ENCODE data around the gene CDH23.

The CDH23 gene

GRCh38 chr10:71569775-71570588, 173.3 kb downstream of the CDH23 start:
- DNase-seq = no peak

DNA sequence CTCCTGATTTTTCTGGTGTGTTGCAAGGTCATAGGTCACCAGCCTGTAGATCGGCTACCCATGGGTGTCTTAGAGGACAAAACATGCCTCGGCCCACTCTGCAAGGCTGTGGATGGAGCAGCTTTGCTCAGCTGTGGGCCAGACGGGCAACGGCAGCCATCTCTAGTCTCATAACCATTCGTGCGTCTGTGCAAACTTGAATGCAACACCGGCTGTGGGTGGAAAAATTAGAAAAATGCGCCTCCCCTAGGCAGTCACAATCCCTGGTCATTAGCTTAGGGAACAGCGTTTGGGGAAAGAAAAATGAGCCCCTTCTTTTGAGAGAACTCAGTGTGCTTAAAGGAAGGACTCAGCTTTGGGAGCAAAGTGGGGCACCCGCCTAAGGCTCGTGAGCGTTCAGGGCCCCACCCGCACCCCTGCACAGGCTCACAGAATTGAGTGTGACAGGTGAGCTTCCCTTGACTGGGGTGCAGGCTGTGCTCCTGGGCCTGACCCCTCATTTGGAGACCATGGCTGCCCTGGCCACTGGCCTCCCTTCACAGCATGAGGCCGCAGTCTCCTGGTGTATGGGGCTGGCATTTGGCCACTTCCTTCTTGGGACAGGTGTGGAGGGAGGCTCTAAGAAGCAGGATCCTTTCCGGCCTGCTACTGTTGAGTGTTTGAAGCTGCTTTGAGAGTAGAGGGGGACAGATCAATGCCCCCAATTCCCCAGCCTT, 174.9 kb downstream of the CDH23 start:
- no peak for DNase-seq

- DNase-seq = no peak
These were observed 176.2 kb downstream of the CDH23 start for GRCh38 chr10:71572962-71573361.

- no peak for DNase-seq
These were observed 177.1 kb downstream of the CDH23 start for GRCh38 chr10:71573562-71574518.

DNA sequence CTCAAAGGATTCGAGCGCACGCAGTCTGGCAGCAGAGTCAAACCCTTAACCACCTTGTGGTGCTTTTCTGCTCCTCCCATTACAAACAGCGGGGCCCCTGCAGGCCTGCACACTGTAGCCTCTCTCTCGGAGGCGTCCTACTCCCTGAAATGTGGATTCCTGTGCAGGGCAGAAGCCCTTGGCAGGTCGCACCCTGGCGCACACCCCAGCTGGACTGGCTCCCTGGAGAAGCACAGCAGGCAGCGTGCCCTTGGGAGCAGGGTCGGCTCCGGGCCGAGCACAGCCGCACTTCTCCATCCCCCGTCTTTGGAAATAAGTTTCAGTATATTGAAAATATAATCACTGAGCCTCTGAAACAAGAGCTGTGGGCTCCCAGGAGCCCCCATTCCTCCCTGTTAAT, 178.7 kb downstream of the CDH23 start:
- no peak for DNase-seq

DNA sequence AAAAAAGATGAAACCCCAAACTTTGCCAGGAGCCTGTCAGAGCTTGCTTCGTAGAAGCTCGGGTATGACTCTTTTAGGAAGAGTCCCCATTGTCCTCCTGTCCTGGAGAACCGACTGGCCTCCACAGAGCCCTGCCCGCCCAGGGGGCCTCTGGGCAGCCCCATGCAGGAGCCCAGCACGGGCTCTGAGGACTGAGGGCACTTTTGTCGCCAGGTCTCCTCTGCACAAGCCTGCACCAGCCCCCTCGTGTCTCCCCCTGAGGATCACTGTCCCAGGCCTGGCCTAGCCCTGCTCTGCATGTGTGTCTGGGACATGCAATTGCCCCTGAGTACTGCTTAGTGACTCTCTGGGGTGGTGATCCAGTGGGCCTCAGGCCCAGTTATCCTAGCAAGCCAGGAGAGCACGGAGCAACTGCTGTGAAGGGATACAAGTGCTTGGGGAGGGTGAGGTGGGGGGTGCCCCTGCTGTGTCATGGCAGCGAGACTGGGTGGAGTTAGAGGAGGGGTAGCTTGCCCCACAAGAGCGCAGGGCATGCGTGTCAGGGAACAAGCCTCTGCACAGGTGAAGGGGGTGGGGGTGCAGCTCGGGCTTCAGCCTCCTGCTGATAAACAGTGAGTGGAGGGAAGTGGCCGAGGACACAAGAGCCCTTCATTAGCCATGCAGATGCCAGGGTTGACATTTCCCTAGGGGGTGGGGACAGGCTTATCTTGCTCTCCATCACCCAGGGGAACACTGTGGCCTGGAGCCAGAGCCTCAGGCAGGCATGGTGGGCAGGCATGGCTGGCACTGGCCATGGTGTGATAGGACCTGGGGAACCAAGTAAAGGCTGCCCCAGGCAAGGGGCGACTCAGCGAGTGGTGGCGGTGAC, 179.4 kb downstream of the CDH23 start:
- no peak for DNase-seq

DNA sequence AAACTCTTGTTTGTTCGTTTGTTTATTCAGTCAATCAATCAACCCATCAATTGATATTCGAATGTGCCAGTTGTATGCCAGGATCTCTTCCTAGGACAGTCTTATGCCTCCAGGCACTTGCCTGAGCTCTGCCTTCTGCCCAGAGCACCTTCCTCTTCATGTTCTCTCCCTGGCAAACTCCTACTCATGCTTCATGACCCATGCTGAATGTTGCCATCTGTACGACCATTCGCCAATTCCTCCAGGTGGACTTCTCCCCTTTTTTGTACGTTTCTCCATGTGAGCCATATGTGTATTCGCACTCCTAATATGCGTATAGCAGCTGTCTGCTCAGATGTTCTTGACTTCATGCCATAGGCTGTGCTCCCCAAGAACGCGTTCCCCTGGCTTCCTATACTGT, 180.1 kb downstream of the CDH23 start:
- no peak for DNase-seq

DNA sequence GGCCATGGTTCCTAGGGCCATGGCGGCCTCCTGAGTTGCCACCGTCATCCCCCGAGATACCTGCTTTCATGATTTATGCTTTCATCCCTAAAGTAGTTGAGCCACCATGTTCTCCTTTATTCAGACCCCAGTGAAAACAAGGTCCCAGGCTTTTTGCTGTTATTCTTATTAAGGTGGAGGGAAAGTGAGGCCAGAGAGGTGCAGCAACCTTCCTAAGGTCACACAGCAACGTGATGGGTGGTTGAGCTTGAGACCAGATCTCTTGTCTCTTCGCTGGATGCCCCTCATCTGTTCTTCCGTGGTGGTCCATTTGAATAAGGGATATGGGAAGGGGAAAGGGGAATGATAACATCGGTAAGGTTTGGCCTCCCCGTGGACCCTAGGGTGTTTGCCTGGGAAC, 180.6 kb downstream of the CDH23 start:
- no peak for DNase-seq

DNA sequence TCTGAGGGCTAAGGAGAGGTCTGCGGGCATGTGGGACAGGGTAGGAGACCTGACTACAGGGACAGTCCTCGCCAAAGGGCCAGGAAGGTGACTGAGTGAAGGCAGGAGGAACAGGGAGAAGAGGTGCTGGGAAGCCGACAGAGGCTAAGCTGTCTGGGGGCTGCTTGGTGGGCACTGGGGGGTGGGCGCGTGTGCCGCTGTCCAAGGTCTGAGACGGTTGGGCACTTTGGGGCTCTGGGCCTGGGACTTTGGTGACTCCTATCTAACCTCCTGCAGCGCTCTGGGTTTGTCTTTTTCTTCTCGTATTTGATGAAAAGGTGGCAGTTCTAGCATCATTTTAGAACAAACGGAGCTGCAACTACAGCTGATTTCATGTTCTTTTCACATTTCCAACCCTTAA, 181.3 kb downstream of the CDH23 start:
- no peak for DNase-seq

DNA sequence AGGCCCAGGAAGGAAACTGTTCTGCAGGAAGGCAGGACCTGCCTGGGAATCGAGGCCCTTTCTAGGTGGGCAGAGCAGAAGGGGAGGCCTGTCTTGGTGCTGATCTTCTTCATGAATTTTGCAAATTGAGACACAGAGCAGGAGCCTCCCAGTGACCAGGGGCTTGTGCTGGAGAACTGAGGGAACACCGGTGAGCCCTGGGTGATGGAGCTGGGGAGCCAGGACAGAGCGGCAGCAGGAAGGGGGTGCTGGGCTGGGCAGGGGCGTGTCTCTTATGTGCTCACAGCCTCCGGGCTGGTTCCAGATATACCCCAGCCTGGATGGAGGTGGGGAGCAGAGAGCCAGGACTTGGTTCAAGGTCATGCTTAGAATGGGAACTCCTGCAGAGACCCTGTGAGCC, 182.9 kb downstream of the CDH23 start:
- DNase-seq = no peak

DNA sequence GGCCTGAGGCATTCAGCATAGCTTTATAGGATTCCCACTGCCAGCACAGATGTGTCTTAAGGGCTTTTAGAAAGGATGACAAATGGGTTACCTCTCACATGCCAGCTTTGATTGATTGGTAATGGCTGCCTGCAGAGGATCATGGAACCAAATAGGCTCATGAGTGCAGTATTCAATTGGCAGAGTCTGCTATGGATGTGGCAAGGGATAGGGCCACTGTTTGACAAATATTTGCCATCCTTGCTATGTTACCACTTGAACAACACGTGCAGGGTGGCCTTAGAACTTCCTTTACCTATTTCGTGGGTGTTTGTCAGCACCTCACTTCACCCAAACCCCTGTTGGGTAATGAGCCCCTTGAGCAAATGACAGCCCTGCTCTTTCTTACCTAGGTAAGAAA, 183.7 kb downstream of the CDH23 start:
- no peak for DNase-seq

DNA sequence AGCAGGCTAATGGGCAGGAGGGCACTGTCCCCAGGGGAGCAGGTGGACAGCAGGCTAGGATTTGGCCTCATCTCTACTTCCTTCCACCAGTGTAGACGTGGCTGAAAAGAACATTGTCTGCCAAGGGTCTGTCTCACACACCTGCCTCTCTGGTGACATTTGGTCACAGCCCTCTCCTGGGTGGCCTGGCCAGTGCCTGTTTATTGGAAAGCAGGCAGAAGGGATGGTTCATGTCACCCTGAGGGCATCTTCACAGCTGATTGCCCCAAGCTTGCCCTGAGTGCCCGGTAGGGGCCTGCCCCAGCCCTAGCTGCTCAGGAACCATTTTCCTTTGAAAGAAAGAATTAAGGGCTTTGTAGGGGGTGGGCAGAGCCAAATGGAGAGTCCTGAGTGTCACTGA, 184.2 kb downstream of the CDH23 start:
- DNase-seq = no peak

GRCh38 chr10:71581376-71581775, 184.7 kb downstream of the CDH23 start:
- no peak for DNase-seq

DNA sequence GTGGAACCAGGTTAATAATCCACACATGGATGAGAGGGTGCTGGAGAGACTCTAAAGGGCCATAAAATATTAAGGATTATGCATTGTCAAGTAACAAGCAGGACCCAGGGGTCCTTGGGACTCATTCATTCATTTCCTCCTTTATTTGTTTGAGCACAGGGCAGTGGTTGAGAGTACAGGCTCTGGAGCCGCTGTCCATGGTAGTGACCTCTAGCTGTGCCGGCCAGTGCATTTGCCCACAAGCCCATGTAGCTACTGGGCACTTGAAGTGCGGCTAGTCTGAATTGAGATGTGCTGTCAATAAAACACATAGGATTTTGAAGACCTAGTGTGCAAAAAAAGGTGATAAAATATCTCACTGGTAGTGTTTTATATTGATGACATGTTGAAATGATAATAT, 185.3 kb downstream of the CDH23 start:
- DNase-seq = no peak

DNA sequence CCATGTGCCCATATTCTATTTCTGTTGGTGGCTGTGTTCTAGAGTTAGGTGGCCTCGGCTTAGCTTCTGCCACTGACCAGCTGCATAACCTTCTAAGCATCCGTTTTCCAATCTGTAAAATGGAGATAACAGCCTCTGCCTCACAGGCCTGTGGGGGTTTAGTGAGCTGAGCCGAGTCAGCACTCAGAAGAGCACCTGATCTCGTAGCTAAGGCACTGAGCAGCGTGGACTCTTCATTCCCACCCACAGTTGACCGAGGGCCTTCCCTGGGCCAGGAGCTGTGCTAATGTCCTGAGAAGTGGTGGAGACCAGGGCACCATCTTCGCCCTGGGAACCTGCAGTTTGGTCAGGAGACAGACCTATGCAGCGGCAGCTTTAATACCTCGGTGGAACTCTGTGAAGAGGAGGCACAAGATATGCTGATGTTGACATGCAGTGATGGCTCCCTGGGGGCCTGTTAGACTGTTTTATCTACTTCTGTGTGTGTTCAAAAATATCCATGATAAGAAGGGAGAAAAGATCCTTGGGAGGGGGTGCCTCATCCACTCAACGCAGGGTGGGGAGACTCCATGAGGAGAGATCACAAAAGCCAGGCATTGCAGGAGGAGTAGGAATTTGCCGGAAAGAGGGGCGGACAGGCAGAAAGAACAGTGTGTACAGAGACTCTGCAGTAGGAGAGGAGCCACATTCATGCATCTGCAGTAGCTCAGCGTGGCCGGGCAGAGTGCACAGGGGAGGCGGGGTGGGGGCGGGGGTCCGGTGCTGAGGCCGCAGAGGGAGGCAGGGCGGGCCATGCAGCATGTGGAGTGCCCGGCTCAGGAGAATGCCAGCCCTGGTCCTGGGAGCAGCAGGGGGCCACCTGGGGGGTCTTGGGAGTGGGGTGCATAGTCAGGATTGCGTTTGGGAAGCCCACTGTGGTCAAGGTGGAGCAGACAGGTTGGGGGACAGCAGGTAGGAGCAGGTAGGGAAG, 186.1 kb downstream of the CDH23 start:
- no peak for DNase-seq

- DNase-seq = no peak
These were observed 187.7 kb downstream of the CDH23 start for GRCh38 chr10:71584461-71584860.

GRCh38 chr10:71584902-71585563, 188.3 kb downstream of the CDH23 start:
- DNase-seq = no peak

DNA sequence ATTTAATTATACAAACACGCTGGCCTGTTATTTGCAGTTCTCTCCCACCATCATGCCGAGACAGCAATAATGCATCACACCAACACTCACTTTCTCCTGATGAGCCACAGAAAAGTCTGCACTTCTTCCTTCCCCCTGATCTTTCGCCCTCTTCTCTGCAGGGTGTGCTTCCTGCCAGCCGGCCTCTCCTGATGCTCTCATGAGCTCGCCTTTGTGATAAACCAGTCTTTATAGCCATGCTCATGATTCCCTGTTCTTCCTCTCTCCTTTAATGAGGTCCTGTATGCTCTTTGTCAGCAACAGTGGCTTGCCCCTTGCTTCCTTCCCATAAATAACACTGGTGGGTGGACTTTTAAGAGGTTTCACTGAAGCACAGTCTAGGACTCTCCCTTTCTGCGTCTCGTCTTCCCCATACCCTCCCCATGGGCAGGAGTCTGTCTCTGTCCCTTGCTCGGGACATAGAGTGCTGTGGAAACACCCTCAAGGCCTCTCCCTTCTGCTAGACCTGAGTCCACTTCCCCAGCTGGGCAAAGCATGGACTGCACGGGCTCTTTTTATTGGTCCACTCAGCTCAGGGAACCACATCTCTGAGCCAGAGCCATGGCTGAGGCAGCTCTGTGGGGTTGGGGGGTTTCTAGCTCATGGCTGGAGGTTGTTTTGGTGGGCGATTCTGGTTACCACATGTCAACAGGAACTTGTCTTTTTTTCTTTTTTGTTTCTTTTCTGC, 189.0 kb downstream of the CDH23 start:
- DNase-seq = no peak

GRCh38 chr10:71587941-71588573, 191.3 kb downstream of the CDH23 start:
- DNase-seq = no peak
